DOHH2 (cell line): ENCODE data around the gene MRPL43.

Experiments used
- H3F3A ChIP-seq: fragments of 200-600 bp; sonication (generic), shearing (Covaris generic); 2 replicates; pipeline ENCODE4 v1.6.0; 2016; ENCODE audit warnings: antibody characterized with exemption, mild to moderate bottlenecking; ENCODE audit not compliant: control insufficient read depth, insufficient read depth
- H3K27ac ChIP-seq: fragments of 200-600 bp; sonication (generic); 2 replicates; pipeline ENCODE4 v1.5.1; 2014; ENCODE audit warnings: low read depth, mild to moderate bottlenecking, low read length, moderate library complexity
- H3K27me3 ChIP-seq: fragments of 200-600 bp; sonication (generic); 2 replicates; pipeline ENCODE4 v1.6.1; 2014; ENCODE audit warnings: mild to moderate bottlenecking, low read length, mixed read lengths; ENCODE audit not compliant: control insufficient read depth
- H3K36me3 ChIP-seq: fragments of 200-600 bp; sonication (generic); 2 replicates; pipeline ENCODE4 v1.6.1; 2014; ENCODE audit warnings: mild to moderate bottlenecking, low read length, moderate library complexity, mixed read lengths; ENCODE audit not compliant: control insufficient read depth
- H3K4me1 ChIP-seq: fragments of 200-600 bp; sonication (generic); 2 replicates; pipeline ENCODE4 v1.6.1; 2014; ENCODE audit warnings: mild to moderate bottlenecking, low read length, mixed read lengths; ENCODE audit not compliant: control insufficient read depth
- H3K4me2 ChIP-seq: fragments of 200-600 bp; sonication (generic); 2 replicates; pipeline ENCODE4 v1.6.0; 2014; ENCODE audit warnings: mild to moderate bottlenecking, low read length, moderate library complexity
- H3K4me3 ChIP-seq: fragments of 200-600 bp; sonication (generic); 2 replicates; pipeline ENCODE4 v1.5.1; 2014; ENCODE audit warnings: mild to moderate bottlenecking, low read length, mixed read lengths
- H3K79me2 ChIP-seq: fragments of 200-600 bp; sonication (generic); 2 replicates; pipeline ENCODE4 v1.6.1; 2014; ENCODE audit warnings: mild to moderate bottlenecking, low read length, mixed read lengths; ENCODE audit not compliant: control insufficient read depth
- H3K9me2 ChIP-seq: fragments of 200-600 bp; sonication (generic); replicated peaks from 2 replicates; pipeline ENCODE4 v1.6.1; 2014; ENCODE audit warnings: mild to moderate bottlenecking, low read length, mixed read lengths; ENCODE audit not compliant: control insufficient read depth
- H3K9me3 ChIP-seq: fragments of 200-600 bp; sonication (generic); 2 replicates; pipeline ENCODE4 v1.6.1; 2014; ENCODE audit warnings: antibody characterized with exemption, low read length, mixed read lengths; ENCODE audit not compliant: control insufficient read depth, insufficient read depth
- H4K20me1 ChIP-seq: fragments of 200-600 bp; sonication (generic); 2 replicates; pipeline ENCODE4 v1.6.0; 2014; ENCODE audit warnings: low read depth, mild to moderate bottlenecking, antibody characterized with exemption, low read length, moderate library complexity; ENCODE audit not compliant: control insufficient read depth, insufficient read depth
- EZH2phosphoT487 ChIP-seq: fragments of 200-600 bp; sonication (generic); IDR thresholded peaks from 2 replicates; pipeline ENCODE4 v1.6.1; 2017; ENCODE audit warnings: borderline replicate concordance, mild to moderate bottlenecking, antibody characterized with exemption, low read length, moderate library complexity, mixed read lengths
- TF ChIP-seq, protein P1 (sequence below): fragments of 200-600 bp; sonication (generic); IDR thresholded peaks from one replicate; pipeline ENCODE4 v1.5.1; 2014; ENCODE audit warnings: antibody characterized with exemption, mild to moderate bottlenecking, low read depth, low read length; ENCODE audit not compliant: poor library complexity, severe bottlenecking

Gene MRPL43

GRCh38 chr10:101020427-101021075 is 33.3 kb upstream of the MRPL43 start:
- Histone ChIP-seq H3K79me2 (no peaks in the 10 kb centered on the region), H3K9me2 (no peaks in the 10 kb centered on the region), H3K4me3 (no peak overlapping the region), H3F3A (no peaks in the 10 kb centered on the region), H3K4me1 (peaks cover 19% of the 10 kb centered on the region), H3K4me2 (no peak overlapping the region), H3K9me3 (no peaks in the 10 kb centered on the region), H3K27me3 (peaks cover 13% of the 10 kb centered on the region; the same call in 1 of the 2 replicates), H3K27ac (no peak overlapping the region), H3K36me3 (no peaks in the 10 kb centered on the region), H4K20me1 (no peaks in the 10 kb centered on the region)
- TF ChIP-seq, protein P1, sequence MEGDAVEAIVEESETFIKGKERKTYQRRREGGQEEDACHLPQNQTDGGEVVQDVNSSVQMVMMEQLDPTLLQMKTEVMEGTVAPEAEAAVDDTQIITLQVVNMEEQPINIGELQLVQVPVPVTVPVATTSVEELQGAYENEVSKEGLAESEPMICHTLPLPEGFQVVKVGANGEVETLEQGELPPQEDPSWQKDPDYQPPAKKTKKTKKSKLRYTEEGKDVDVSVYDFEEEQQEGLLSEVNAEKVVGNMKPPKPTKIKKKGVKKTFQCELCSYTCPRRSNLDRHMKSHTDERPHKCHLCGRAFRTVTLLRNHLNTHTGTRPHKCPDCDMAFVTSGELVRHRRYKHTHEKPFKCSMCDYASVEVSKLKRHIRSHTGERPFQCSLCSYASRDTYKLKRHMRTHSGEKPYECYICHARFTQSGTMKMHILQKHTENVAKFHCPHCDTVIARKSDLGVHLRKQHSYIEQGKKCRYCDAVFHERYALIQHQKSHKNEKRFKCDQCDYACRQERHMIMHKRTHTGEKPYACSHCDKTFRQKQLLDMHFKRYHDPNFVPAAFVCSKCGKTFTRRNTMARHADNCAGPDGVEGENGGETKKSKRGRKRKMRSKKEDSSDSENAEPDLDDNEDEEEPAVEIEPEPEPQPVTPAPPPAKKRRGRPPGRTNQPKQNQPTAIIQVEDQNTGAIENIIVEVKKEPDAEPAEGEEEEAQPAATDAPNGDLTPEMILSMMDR: no peak
- TF ChIP-seq EZH2phosphoT487: no peak

- no peaks in the 10 kb centered on the region for H4K20me1 ChIP-seq
- TF ChIP-seq, protein P1: no peak
- TF ChIP-seq EZH2phosphoT487: no peak
- H3K27me3 ChIP-seq: peaks cover 19% of the 10 kb centered on the region
- H3K36me3 ChIP-seq: no peaks in the 10 kb centered on the region
- no peaks in the 10 kb centered on the region for H3K9me3 ChIP-seq
- H3K4me2 ChIP-seq: peak overlapping the region; percentile 61; the same call in 1 of the 2 replicates
- no peaks in the 10 kb centered on the region for H3K9me2 ChIP-seq
- H3K4me1 ChIP-seq: peaks cover 19% of the 10 kb centered on the region
- H3K79me2 ChIP-seq: no peaks in the 10 kb centered on the region
- H3K4me3 ChIP-seq: peak overlapping the region; percentile 48
- H3F3A ChIP-seq: no peaks in the 10 kb centered on the region
- H3K27ac ChIP-seq: no peak overlapping the region
Measured at GRCh38 chr10:101019440-101019703, 32.1 kb upstream of the MRPL43 start.

DNA sequence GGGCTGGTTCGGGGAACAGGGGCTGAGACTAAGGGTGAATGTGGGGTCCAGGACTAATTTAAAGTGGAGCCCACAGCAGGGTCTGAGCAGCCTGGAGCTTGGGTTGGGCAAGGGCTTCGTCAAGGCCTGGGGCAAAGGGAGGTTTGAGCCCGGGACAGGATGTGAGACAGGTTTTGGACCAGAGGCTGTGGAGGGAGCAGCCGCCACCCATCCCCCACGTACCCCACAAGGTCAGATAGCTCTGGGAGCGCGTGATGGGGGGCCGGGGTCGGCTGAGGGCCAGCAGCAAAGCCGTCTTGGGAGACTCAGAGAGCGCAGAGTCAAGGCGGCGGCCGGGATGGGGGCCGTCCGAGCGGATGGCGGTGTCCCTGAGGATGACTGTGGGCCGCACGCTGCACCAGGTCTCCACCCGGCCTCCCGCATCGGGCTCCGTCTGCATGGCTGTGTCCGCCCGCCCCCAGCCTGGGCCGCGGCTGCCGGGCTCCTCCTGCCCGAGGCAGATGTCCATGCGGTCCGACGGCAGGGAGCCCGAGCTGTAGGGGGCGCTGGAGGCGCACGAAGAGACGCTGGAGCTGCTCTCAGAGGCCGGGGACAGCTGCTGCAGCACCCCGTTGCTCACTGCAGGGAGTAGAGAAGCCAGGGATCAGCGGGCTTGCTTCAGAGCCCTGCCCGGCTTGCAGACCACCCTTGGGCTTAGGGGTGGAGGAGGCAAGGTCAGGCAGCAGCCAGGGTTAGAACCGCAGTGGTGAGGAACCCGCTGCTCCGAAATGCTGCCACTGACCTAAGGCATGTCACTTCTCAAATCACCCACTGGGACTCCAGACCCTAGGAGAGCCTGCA is 31.5 kb upstream of the MRPL43 start:
- Histone ChIP-seq H3K4me3 (peak overlapping the region; percentile 48), H3K27ac (no peak overlapping the region), H3F3A (no peaks in the 10 kb centered on the region), H3K79me2 (no peaks in the 10 kb centered on the region), H3K4me1 (peaks cover 19% of the 10 kb centered on the region), H3K4me2 (peak overlapping the region; percentile 61), H3K36me3 (no peaks in the 10 kb centered on the region), H3K9me2 (no peaks in the 10 kb centered on the region), H4K20me1 (no peaks in the 10 kb centered on the region), H3K9me3 (no peaks in the 10 kb centered on the region), H3K27me3 (peaks cover 19% of the 10 kb centered on the region)
- no peak for TF ChIP-seq EZH2phosphoT487
- TF ChIP-seq, protein P1: peak; percentile 87
